CD14-positive monocyte (primary cell): ENCODE data around the gene FREM2. TPM values are rescaled to one million over a fixed set of nuclear protein-coding genes. Genes with fewer than 3 reads are reported as not detected.

Source experiments
- DNase-seq, 3 donors: peaks; one replicate each; pipeline ENCODE4 v3.0.0-alpha.2; 2011 to 2022
- H2AFZ ChIP-seq: 2 replicates; pipeline ENCODE4 v1.6.0; 2012; ENCODE audit warnings: mild to moderate bottlenecking, low read depth, low read length, inconsistent platforms; ENCODE audit not compliant: insufficient read depth, poor library complexity, severe bottlenecking
- H3K27ac ChIP-seq, 2 donors: 1 replicate in 1 of 2; 2 replicates in 1 of 2; pipeline ENCODE4 v1.5.1; 2012 to 2013; ENCODE audit warnings: low read length in 2 of 2, control low read depth in 1 of 2, inconsistent platforms in 1 of 2, low read depth in 1 of 2, mild to moderate bottlenecking in 1 of 2
- H3K27me3 ChIP-seq, 2 donors: one replicate each; pipeline versions ENCODE4 v1.6.0 to v1.6.1; 2011 to 2013; ENCODE audit warnings: low read length in 2 of 2; ENCODE audit not compliant: control insufficient read depth in 2 of 2, insufficient read depth in 2 of 2
- H3K36me3 ChIP-seq, 2 donors: replicated peaks in 1 of 2; 1 replicate in 1 of 2; 2 replicates in 1 of 2; pipeline versions ENCODE4 v1.5.1 to v1.6.1; 2012 to 2013; ENCODE audit warnings: low read length in 2 of 2, control low read depth in 1 of 2, inconsistent platforms in 1 of 2, mild to moderate bottlenecking in 1 of 2; ENCODE audit not compliant: insufficient read depth in 2 of 2, control insufficient read depth in 1 of 2
- H3K4me1 ChIP-seq, 2 donors: 1 replicate in 1 of 2; 2 replicates in 1 of 2; pipeline versions ENCODE4 v1.5.1 to v1.6.1; 2012 to 2013; ENCODE audit warnings: low read length in 2 of 2, control low read depth in 1 of 2, inconsistent platforms in 1 of 2, mild to moderate bottlenecking in 1 of 2, moderate library complexity in 1 of 2; ENCODE audit not compliant: insufficient read depth in 2 of 2, control insufficient read depth in 1 of 2
- H3K4me2 ChIP-seq: replicated peaks from 2 replicates; pipeline ENCODE3; 2012; ENCODE audit warnings: low read length, moderate library complexity, mild to moderate bottlenecking; ENCODE audit not compliant: poor library complexity, severe bottlenecking; ENCODE audit errors: extremely low read depth
- H3K4me3 ChIP-seq, 3 experiments: fragments of 200-600 bp in 1 of 3; sonication (generic) in 1 of 3; replicated peaks in 1 of 3; 1 replicate in 2 of 3; 2 replicates in 1 of 3; pipeline ENCODE4 v1.5.1; 2011 to 2013; ENCODE audit warnings: low read length in 3 of 3, mild to moderate bottlenecking in 3 of 3, control low read depth in 2 of 3, low read depth in 2 of 3, inconsistent platforms in 1 of 3, moderate library complexity in 1 of 3
- H3K79me2 ChIP-seq: 2 replicates; pipeline ENCODE4 v1.6.0; 2012; ENCODE audit warnings: mild to moderate bottlenecking, control low read depth, inconsistent platforms, low read length, moderate library complexity; ENCODE audit not compliant: insufficient read depth
- H3K9ac ChIP-seq: 2 replicates; pipeline ENCODE4 v1.6.0; 2017; ENCODE audit warnings: low read length, mild to moderate bottlenecking; ENCODE audit not compliant: insufficient read depth, poor library complexity, severe bottlenecking
- H3K9me3 ChIP-seq, 2 donors: replicated peaks in 1 of 2; 1 replicate in 1 of 2; 2 replicates in 1 of 2; pipeline versions ENCODE4 v1.5.1 to v1.6.1; 2012 to 2013; ENCODE audit warnings: low read length in 2 of 2, control low read depth in 1 of 2; ENCODE audit not compliant: control insufficient read depth in 1 of 2, insufficient read depth in 1 of 2
- H4K20me1 ChIP-seq: 2 replicates; pipeline ENCODE4 v1.6.0; 2012; ENCODE audit warnings: mild to moderate bottlenecking, low read length, control low read depth, moderate library complexity; ENCODE audit not compliant: insufficient read depth
- H3K27ac Mint-ChIP-seq, 7 donors: one replicate each; pipeline ENCODE4 v1.8.0; 2020; ENCODE audit warnings: mild to moderate bottlenecking in 7 of 7, mixed read lengths in 7 of 7, moderate library complexity in 6 of 7, inconsistent platforms in 2 of 7
- H3K27me3 Mint-ChIP-seq, 3 donors: one replicate each; pipeline ENCODE4 v1.8.0; 2021 to 2022; ENCODE audit warnings: low read depth in 3 of 3, mild to moderate bottlenecking in 3 of 3, mixed read lengths in 3 of 3, moderate library complexity in 3 of 3, inconsistent platforms in 1 of 3
- H3K36me3 Mint-ChIP-seq, 2 donors: one replicate each; pipeline ENCODE4 v1.8.0; 2020; ENCODE audit warnings: mixed read lengths in 2 of 2, inconsistent platforms in 1 of 2, mild to moderate bottlenecking in 1 of 2
- H3K4me1 Mint-ChIP-seq: one replicate; pipeline ENCODE4 v1.8.0; 2020; ENCODE audit warnings: mild to moderate bottlenecking, mixed read lengths
- H3K4me3 Mint-ChIP-seq, 2 donors: one replicate each; pipeline ENCODE4 v1.8.0; 2020; ENCODE audit warnings: mild to moderate bottlenecking in 2 of 2, mixed read lengths in 2 of 2, moderate library complexity in 1 of 2
- H3K9me3 Mint-ChIP-seq, 7 donors: one replicate each; pipeline ENCODE4 v1.8.0; 2020 to 2022; ENCODE audit warnings: mixed read lengths in 7 of 7, mild to moderate bottlenecking in 6 of 7, moderate library complexity in 6 of 7, inconsistent platforms in 2 of 7
- CTCF ChIP-seq: fragments of 200-600 bp; IDR thresholded peaks from one replicate; pipeline ENCODE4 v1.8.0; 2022; ENCODE audit warnings: antibody characterized with exemption, mild to moderate bottlenecking
- WGBS: methylation state at CpG from one replicate; pipeline ENCODE4 v1.1.5; 2013; ENCODE audit warnings: missing lambda C conversion rate; ENCODE audit not compliant: insufficient coverage; 5-methylcytosine and 5-hydroxymethylcytosine counted together
- intact Hi-C, 2 donors: fragments of 100-400 bp; cut with micrococcal nuclease; formaldehyde crosslinking; loops; one replicate each; pipeline versions ENCODE4 v1.15.0 to v1.15.1; 2023
- polyA plus RNA-seq, 3 donors: library from polyadenylated mRNA; depleted of rRNA in 1 of 3; unstranded in 2 of 3; stranded (reverse) in 1 of 3; fragments of 300-500 nt in 2 of 3; fragments of >200 nt in 1 of 3; fragmentation: Illumina TruSeq in 2 of 3; gene quantifications; 1 replicate in 2 of 3; 2 replicates in 1 of 3; pipeline ENCODE4 v1.2.3, GENCODE V29; 2012 to 2021

FREM2 gene
- polyA plus RNA-seq, 3 donors, result not detected

- no peak overlapping the region for H3K27ac Mint-ChIP-seq
- H4K20me1 ChIP-seq, result no peaks in the 10 kb centered on the region
- H3K4me3 ChIP-seq, result no peak overlapping the region
- no peak overlapping the region for H3K4me2 ChIP-seq
- H3K36me3 ChIP-seq, result no peaks in the 10 kb centered on the region
- peaks cover 0 to 3% (median 1%) of the 10 kb centered on the region in 3 donors for H3K27me3 Mint-ChIP-seq
- H3K9me3 Mint-ChIP-seq, result peaks cover 0 to 3% (median 0%) of the 10 kb centered on the region in 7 donors
- no peak overlapping the region for H3K9ac ChIP-seq
- WGBS, result 98% methylated on average over 6 of the region's 7 CpGs
- no peak overlapping the region for H2AFZ ChIP-seq
- no peak for DNase-seq
- H3K4me1 ChIP-seq, result no peaks in the 10 kb centered on the region
- no peak overlapping the region for H3K4me3 Mint-ChIP-seq
- no peaks in the 10 kb centered on the region for H3K4me1 Mint-ChIP-seq
- intact Hi-C loops, result no loop called here
- H3K79me2 ChIP-seq, result no peaks in the 10 kb centered on the region
- no peaks in the 10 kb centered on the region for H3K9me3 ChIP-seq
- no peaks in the 10 kb centered on the region for H3K36me3 Mint-ChIP-seq
- no peak overlapping the region for H3K27ac ChIP-seq
- no peaks in the 10 kb centered on the region for H3K27me3 ChIP-seq
- TF ChIP-seq CTCF, result no peak
Measured at GRCh38 chr13:38769526-38769925, 82.6 kb downstream of the FREM2 start.

DNA sequence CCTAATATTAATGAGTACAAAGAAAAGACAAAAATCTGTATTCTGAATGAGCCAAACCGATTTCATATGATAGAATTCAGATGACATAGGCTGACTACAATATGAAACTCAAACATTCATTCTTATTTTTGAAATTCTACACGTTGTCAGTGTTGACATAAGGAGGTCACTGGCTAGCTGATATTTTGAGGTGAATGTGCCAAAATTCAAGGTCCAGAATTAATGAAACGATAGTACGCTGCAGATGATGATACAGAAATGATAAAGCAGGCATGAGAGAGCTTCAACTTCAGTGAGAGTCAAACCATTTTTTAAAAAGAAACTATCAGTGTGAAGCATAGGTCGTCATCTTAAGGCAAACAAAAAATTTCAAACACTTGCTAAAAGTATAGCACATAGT is 88.2 kb downstream of the FREM2 start:
- H3K4me3 Mint-ChIP-seq, result no peak overlapping the region
- peaks cover 3 to 4% of the 10 kb centered on the region in 2 donors for H3K9me3 ChIP-seq
- H3K36me3 ChIP-seq, result no peaks in the 10 kb centered on the region
- H3K9me3 Mint-ChIP-seq, result peaks cover 0 to 3% (median 2%) of the 10 kb centered on the region in 7 donors
- no peak overlapping the region for H3K4me2 ChIP-seq
- no peaks in the 10 kb centered on the region for H3K27me3 ChIP-seq
- no peaks in the 10 kb centered on the region for H3K4me1 Mint-ChIP-seq
- DNase-seq, result no peak
- peaks cover 0 to 1% (median 0%) of the 10 kb centered on the region in 3 donors for H3K27me3 Mint-ChIP-seq
- no peak overlapping the region for H3K4me3 ChIP-seq
- no peak overlapping the region for H2AFZ ChIP-seq
- H3K27ac ChIP-seq, result no peak overlapping the region
- no peaks in the 10 kb centered on the region for H3K4me1 ChIP-seq
- H3K27ac Mint-ChIP-seq, result no peak overlapping the region
- H4K20me1 ChIP-seq, result no peaks in the 10 kb centered on the region
- H3K79me2 ChIP-seq, result no peaks in the 10 kb centered on the region
- intact Hi-C loops, result no loop called here
- no peak overlapping the region for H3K9ac ChIP-seq
- WGBS, result 80% methylated on average over 1 of the region's 5 CpGs
- TF ChIP-seq CTCF, result no peak
- no peaks in the 10 kb centered on the region for H3K36me3 Mint-ChIP-seq
